ENCODE data around the gene HPCAL1. TPM values are rescaled to one million over a fixed set of nuclear protein-coding genes. Genes with fewer than 3 reads are reported as not detected.

Gene HPCAL1
- total RNA-seq, 3 donors from 2014 or later (not counting 1 experiment from before 2014, with no cell fraction given) = 31.1 to 45.2 (median 39.8) TPM

- no peaks in the 10 kb centered on the region for H3K9me3 ChIP-seq (ENCODE audit: control insufficient read depth, insufficient read depth, low read length)
- no peak overlapping the region for H3K27ac Mint-ChIP-seq
- TF ChIP-seq CTCF (IDR thresholded peaks at IDR 0.05) = no peak
- no peaks in the 10 kb centered on the region for H3K36me3 Mint-ChIP-seq
- no peaks in the 10 kb centered on the region for H3K27me3 ChIP-seq (ENCODE audit: control insufficient read depth, insufficient read depth, low read length)
- no peak overlapping the region for H3K4me3 Mint-ChIP-seq
- H3K27ac ChIP-seq (ENCODE audit: low read length) = no peak overlapping the region
- DNase-seq = no peak
- no peaks in the 10 kb centered on the region for H3K4me1 Mint-ChIP-seq
- H3K4me1 ChIP-seq (ENCODE audit: control insufficient read depth, insufficient read depth, low read length) = peaks cover 10% of the 10 kb centered on the region
- no peak overlapping the region for H3K4me3 ChIP-seq (ENCODE audit: low read length)
- WGBS (ENCODE audit: insufficient coverage) = 76% methylated on average over 10 of the region's 10 CpGs
- no peak for ATAC-seq
- peaks cover 0 to 6% of the 10 kb centered on the region in 2 donors for H3K27me3 Mint-ChIP-seq (ENCODE audit: low read depth in 2 of 2)
- no peaks in the 10 kb centered on the region for H3K36me3 ChIP-seq (ENCODE audit: control insufficient read depth, insufficient read depth, low read length)
- intact Hi-C loops (cut with micrococcal nuclease) = no loop called here
- no peaks in the 10 kb centered on the region for H3K9me3 Mint-ChIP-seq
Observed at GRCh38 chr2:10266133-10266620, 36.5 kb upstream of the HPCAL1 start.

- intact Hi-C loops (cut with micrococcal nuclease) = no loop called here
- Histone ChIP-seq H3K9me3 (ENCODE audit: control insufficient read depth, insufficient read depth, low read length) (no peaks in the 10 kb centered on the region), H3K27me3 (ENCODE audit: control insufficient read depth, insufficient read depth, low read length) (no peaks in the 10 kb centered on the region), H3K27ac (ENCODE audit: low read length) (no peak overlapping the region), H3K4me3 (ENCODE audit: low read length) (no peak overlapping the region), H3K36me3 (ENCODE audit: control insufficient read depth, insufficient read depth, low read length) (no peaks in the 10 kb centered on the region), H3K4me1 (ENCODE audit: control insufficient read depth, insufficient read depth, low read length) (peaks cover 10% of the 10 kb centered on the region)
- no peaks in the 10 kb centered on the region for H3K9me3 Mint-ChIP-seq
- no peak overlapping the region for H3K4me3 Mint-ChIP-seq
- no peaks in the 10 kb centered on the region for H3K4me1 Mint-ChIP-seq
- ATAC-seq = no peak
- H3K27ac Mint-ChIP-seq = no peak overlapping the region
- WGBS (ENCODE audit: insufficient coverage) = 93% methylated on average over 6 of the region's 6 CpGs
- no peak for DNase-seq
- peaks cover 0 to 6% of the 10 kb centered on the region in 2 donors for H3K27me3 Mint-ChIP-seq (ENCODE audit: low read depth in 2 of 2)
- H3K36me3 Mint-ChIP-seq = no peaks in the 10 kb centered on the region
- TF ChIP-seq CTCF (IDR thresholded peaks at IDR 0.05) = no peak
Observed at GRCh38 chr2:10267036-10267435, 35.7 kb upstream of the HPCAL1 start.

GRCh38 chr2:10267551-10268465 is 34.9 kb upstream of the HPCAL1 start:
- no peaks in the 10 kb centered on the region for H3K36me3 ChIP-seq (ENCODE audit: control insufficient read depth, insufficient read depth, low read length)
- 89% methylated on average over 34 of the region's 34 CpGs for WGBS (ENCODE audit: insufficient coverage)
- H3K27ac ChIP-seq (ENCODE audit: low read length) = no peak overlapping the region
- H3K4me3 ChIP-seq (ENCODE audit: low read length) = no peak overlapping the region
- no peaks in the 10 kb centered on the region for H3K27me3 ChIP-seq (ENCODE audit: control insufficient read depth, insufficient read depth, low read length)
- Mint-ChIP-seq H3K36me3 (no peaks in the 10 kb centered on the region), H3K4me1 (no peaks in the 10 kb centered on the region), H3K27me3 (ENCODE audit: low read depth in 2 of 2) (peaks cover 0 to 3% of the 10 kb centered on the region in 2 donors), H3K27ac (no peak overlapping the region), H3K4me3 (no peak overlapping the region), H3K9me3 (no peaks in the 10 kb centered on the region)
- no peaks in the 10 kb centered on the region for H3K9me3 ChIP-seq (ENCODE audit: control insufficient read depth, insufficient read depth, low read length)
- intact Hi-C loops (cut with micrococcal nuclease) = no loop called here
- no peak for ATAC-seq
- peaks cover 10% of the 10 kb centered on the region for H3K4me1 ChIP-seq (ENCODE audit: control insufficient read depth, insufficient read depth, low read length)
- DNase-seq = no peak
- TF ChIP-seq CTCF (IDR thresholded peaks at IDR 0.05) = no peak
